Thyroid gland (tissue), 4 donors: Measurements from ENCODE around the gene NRARP. TPM values are rescaled to one million over a fixed set of nuclear protein-coding genes. Genes with fewer than 3 reads are reported as not detected.

Experiments
- DNase-seq, 2 donors: peaks; one replicate each; pipeline ENCODE4 v3.0.0-alpha.2; 2019
- H3K27ac ChIP-seq, 3 donors: fragments of 200-600 bp; sonication (generic); 1 replicate in 2 of 3; 2 replicates in 1 of 3; pipeline ENCODE4 v1.5.1; 2016 to 2019; ENCODE audit warnings: mild to moderate bottlenecking in 1 of 3, moderate library complexity in 1 of 3
- H3K27me3 ChIP-seq: fragments of 200-600 bp; sonication (generic); one replicate; pipeline ENCODE4 v1.5.1; 2019
- H3K36me3 ChIP-seq, 2 donors: fragments of 200-600 bp; sonication (generic); one replicate each; pipeline ENCODE4 v1.5.1; 2016 to 2019
- H3K4me1 ChIP-seq, 2 donors: fragments of 200-600 bp; sonication (generic); one replicate each; pipeline ENCODE4 v1.5.1; 2017 to 2019
- H3K4me3 ChIP-seq, 3 donors: fragments of 200-600 bp; sonication (generic); replicated peaks in 1 of 3; 1 replicate in 2 of 3; 2 replicates in 1 of 3; pipeline ENCODE4 v1.5.1; 2016; ENCODE audit warnings: mild to moderate bottlenecking in 1 of 3
- H3K9me3 ChIP-seq: fragments of 200-600 bp; sonication (generic); one replicate; pipeline ENCODE4 v1.5.1; 2017
- POLR2A ChIP-seq, 2 donors: fragments of 450-650 bp; IDR thresholded peaks; one replicate each; pipeline ENCODE4 v1.6.1; 2017; ENCODE audit warnings: antibody characterized with exemption in 2 of 2, mild to moderate bottlenecking in 2 of 2, moderate library complexity in 1 of 2
- WGBS, 2 donors: methylation state at CpG; one replicate each; pipeline ENCODE4 v1.1.5; 2017; 5-methylcytosine and 5-hydroxymethylcytosine counted together
- intact Hi-C: fragments of 100-400 bp; cut with DNase I; formaldehyde crosslinking; loops from one replicate; pipeline ENCODE4 v1.15.1; 2023
- total RNA-seq, 4 donors: library from RNA; depleted of rRNA; stranded (reverse); fragments of >200 nt; gene quantifications; one replicate each; pipeline ENCODE4 v1.2.3, GENCODE V29; 2016
- TF ChIP-seq, protein P1 (sequence below), 6 experiments: fragments of 200-600 bp in 3 of 6; fragments of 450-650 bp in 3 of 6; sonication (generic) in 3 of 6; IDR thresholded peaks; one replicate each; pipeline ENCODE4 v1.5.1; 2016 to 2019; ENCODE audit warnings: antibody characterized with exemption in 6 of 6, mild to moderate bottlenecking in 2 of 6, inconsistent platforms in 1 of 6, moderate library complexity in 1 of 6

NRARP gene
- total RNA-seq, 4 donors from 2014 or later = 1.8 to 10.2 (median 6.8) TPM

DNA sequence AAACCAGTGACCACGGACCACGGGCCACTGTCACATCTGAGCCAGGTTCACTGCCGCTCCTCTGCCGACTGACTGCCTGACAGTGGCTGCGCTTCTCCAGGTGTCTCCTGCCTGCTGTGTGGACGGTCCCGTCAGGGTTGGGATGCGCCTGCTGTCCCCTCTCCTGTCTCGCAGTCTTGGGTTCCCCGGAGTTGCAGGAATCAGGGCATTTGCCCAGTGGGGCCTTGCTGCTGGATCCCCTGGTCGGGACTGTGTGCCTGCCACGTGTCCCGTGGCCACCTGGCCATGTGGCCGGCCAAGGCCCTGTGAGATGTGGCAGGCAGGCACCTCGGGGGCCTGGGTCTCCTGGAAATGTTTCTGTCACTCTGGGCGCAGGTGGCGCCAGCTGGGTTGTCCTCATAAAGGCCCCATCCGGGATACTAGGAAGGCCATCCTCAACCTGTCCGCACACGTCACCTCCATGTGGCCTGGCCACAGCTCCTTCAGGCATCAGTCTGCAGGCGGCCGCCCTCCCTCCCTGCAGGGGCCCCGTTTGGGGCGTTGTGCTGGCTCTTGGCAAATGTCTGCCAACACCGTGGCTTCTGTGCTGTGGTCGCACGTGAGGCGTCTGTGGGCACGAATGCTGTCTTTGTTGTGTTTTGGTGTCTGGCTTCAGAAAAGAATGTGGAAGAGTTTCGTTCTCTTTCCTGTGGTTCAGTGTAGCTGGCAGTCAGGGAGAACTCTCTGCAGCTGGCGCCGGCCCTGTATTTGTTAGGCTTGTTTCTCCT, 31.0 kb downstream of the NRARP start:
- TF ChIP-seq, protein P1, sequence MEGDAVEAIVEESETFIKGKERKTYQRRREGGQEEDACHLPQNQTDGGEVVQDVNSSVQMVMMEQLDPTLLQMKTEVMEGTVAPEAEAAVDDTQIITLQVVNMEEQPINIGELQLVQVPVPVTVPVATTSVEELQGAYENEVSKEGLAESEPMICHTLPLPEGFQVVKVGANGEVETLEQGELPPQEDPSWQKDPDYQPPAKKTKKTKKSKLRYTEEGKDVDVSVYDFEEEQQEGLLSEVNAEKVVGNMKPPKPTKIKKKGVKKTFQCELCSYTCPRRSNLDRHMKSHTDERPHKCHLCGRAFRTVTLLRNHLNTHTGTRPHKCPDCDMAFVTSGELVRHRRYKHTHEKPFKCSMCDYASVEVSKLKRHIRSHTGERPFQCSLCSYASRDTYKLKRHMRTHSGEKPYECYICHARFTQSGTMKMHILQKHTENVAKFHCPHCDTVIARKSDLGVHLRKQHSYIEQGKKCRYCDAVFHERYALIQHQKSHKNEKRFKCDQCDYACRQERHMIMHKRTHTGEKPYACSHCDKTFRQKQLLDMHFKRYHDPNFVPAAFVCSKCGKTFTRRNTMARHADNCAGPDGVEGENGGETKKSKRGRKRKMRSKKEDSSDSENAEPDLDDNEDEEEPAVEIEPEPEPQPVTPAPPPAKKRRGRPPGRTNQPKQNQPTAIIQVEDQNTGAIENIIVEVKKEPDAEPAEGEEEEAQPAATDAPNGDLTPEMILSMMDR (IDR thresholded peaks at IDR 0.05) = no peak
- no peak for TF ChIP-seq POLR2A (IDR thresholded peaks at IDR 0.05)
- H3K9me3 ChIP-seq = no peaks in the 10 kb centered on the region
- intact Hi-C loops = no loop called here
- DNase-seq = no peak
- H3K27me3 ChIP-seq = no peaks in the 10 kb centered on the region
- peaks cover 10 to 21% of the 10 kb centered on the region in 2 donors for H3K4me1 ChIP-seq
- WGBS, 2 donors = 82 to 92% methylated on average over 22 to 24 of the region's 32 CpGs
- peaks cover 21 to 26% of the 10 kb centered on the region in 2 donors for H3K36me3 ChIP-seq
- no peak overlapping the region for H3K27ac ChIP-seq
- no peak overlapping the region for H3K4me3 ChIP-seq

- peaks cover 5 to 12% of the 10 kb centered on the region in 2 donors for H3K4me1 ChIP-seq
- H3K36me3 ChIP-seq = peaks cover 27 to 39% of the 10 kb centered on the region in 2 donors
- DNase-seq = no peak
- TF ChIP-seq, protein P1 (IDR thresholded peaks at IDR 0.05) = no peak
- no peak for TF ChIP-seq POLR2A (IDR thresholded peaks at IDR 0.05)
- H3K27me3 ChIP-seq = no peaks in the 10 kb centered on the region
- WGBS, 2 donors = 82 to 86% methylated on average over 17 of the region's 17 CpGs
- H3K4me3 ChIP-seq = no peak overlapping the region
- intact Hi-C loops = no loop called here
- no peaks in the 10 kb centered on the region for H3K9me3 ChIP-seq
- H3K27ac ChIP-seq = peak overlapping the region; percentile 32 to 56 (median 46)
These were observed 32.8 kb downstream of the NRARP start for GRCh38 chr9:137269231-137269772.

GRCh38 chr9:137268538-137269201, 33.4 kb downstream of the NRARP start:
- DNase-seq = no peak
- intact Hi-C loops = no loop called here
- H3K36me3 ChIP-seq = peaks cover 32 to 45% of the 10 kb centered on the region in 2 donors
- H3K27me3 ChIP-seq = no peaks in the 10 kb centered on the region
- peaks cover 0 to 5% of the 10 kb centered on the region in 2 donors for H3K4me1 ChIP-seq
- TF ChIP-seq POLR2A (IDR thresholded peaks at IDR 0.05) = no peak
- TF ChIP-seq, protein P1 (IDR thresholded peaks at IDR 0.05) = no peak
- no peaks in the 10 kb centered on the region for H3K9me3 ChIP-seq
- H3K27ac ChIP-seq = peak overlapping the region in 2 of 3 donors; percentile 32 to 56
- no peak overlapping the region for H3K4me3 ChIP-seq
- 79 to 83% methylated on average over 19 of the region's 19 CpGs for WGBS, 2 donors

- Histone ChIP-seq H3K4me3 (no peak overlapping the region), H3K4me1 (peaks cover 0 to 5% of the 10 kb centered on the region in 2 donors), H3K9me3 (no peaks in the 10 kb centered on the region), H3K36me3 (peaks cover 29 to 44% of the 10 kb centered on the region in 2 donors), H3K27ac (no peak overlapping the region), H3K27me3 (no peaks in the 10 kb centered on the region)
- whole genome bisulfite sequencing, 2 donors = 83 to 89% methylated on average over 5 to 6 of the region's 6 CpGs
- TF ChIP-seq POLR2A (IDR thresholded peaks at IDR 0.05) = no peak
- TF ChIP-seq, protein P1 (IDR thresholded peaks at IDR 0.05) = no peak
- intact Hi-C loops = no loop called here
- DNase-seq = no peak
These were observed 34.1 kb downstream of the NRARP start for GRCh38 chr9:137267933-137268355.
